Stimulated activated CD8-positive, alpha-beta memory T cell treated with anti-CD3 and anti-CD28 coated beads, Interleukin-7, amount 100 ng/mL, for 4 hours (primary cell): ENCODE results near the gene L1TD1.
"Not testable (repeated sequence)": the region's sequence is repeated elsewhere in the genome, so short reads cannot be mapped to it uniquely, and the experiment has no call there.

Source experiments
- DNase-seq, 2 donors: peaks; one replicate each; pipeline ENCODE4 v3.0.0-alpha.2; 2020; ENCODE audit warnings: low read depth in 2 of 2

Gene L1TD1

DNA sequence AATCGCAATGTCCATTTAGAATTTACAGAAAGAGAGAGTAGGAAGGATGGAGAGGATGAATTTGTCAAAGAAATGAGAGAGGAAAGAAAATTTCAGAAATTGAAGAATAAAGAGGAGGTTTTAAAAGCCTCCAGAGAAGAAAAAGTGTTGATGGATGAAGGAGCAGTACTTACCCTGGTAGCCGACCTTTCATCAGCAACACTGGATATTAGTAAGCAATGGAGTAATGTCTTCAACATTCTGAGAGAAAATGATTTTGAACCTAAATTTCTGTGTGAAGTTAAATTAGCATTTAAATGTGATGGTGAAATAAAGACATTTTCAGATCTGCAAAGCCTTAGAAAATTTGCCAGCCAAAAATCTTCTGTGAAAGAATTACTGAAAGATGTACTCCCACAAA is 12.5 kb downstream of the L1TD1 start:
- no peak for DNase-seq

DNA sequence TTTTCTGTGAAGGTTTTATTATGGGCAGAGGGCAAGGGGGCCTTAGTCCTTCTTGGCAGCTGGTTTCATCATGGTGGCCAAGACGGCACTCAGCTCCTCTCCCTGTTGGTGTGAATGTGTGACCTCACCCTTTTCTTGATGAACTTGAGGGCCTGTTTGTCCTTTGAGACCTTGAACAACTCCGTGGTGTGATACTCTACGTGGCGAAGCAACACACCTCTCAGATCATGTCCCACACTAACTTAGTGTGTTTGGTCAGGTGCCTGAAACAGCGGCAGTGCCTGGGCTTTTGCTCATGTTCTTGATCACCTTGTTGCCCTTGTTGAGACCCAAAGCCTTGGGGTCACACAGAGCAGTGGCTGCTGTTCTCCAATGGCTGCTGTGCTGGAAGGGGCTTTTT is 13.4 kb downstream of the L1TD1 start:
- no peak for DNase-seq

GRCh38 chr1:62208970-62209369 is 14.3 kb downstream of the L1TD1 start:
- no peak for DNase-seq

DNA sequence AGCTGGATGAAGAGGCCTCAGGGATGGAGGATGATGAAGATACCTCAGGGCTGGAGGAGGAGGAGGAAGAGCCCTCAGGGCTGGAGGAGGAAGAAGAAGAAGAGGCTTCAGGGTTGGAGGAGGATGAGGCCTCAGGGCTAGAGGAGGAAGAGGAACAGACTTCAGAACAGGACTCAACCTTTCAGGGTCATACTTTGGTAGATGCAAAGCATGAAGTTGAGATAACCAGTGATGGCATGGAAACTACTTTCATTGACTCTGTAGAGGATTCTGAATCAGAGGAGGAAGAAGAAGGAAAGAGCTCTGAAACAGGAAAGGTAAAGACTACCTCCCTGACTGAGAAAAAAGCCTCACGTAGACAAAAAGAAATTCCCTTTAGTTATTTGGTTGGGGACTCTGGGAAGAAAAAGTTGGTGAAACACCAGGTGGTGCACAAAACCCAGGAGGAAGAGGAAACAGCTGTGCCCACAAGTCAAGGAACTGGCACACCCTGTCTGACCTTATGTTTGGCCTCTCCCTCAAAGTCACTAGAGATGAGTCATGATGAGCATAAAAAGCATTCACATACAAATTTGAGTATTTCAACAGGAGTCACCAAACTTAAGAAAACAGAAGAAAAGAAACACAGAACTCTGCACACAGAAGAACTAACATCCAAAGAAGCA is 15.4 kb downstream of the L1TD1 start:
- no peak for DNase-seq

GRCh38 chr1:62210960-62211359 is 16.3 kb downstream of the L1TD1 start:
- no peak for DNase-seq

DNA sequence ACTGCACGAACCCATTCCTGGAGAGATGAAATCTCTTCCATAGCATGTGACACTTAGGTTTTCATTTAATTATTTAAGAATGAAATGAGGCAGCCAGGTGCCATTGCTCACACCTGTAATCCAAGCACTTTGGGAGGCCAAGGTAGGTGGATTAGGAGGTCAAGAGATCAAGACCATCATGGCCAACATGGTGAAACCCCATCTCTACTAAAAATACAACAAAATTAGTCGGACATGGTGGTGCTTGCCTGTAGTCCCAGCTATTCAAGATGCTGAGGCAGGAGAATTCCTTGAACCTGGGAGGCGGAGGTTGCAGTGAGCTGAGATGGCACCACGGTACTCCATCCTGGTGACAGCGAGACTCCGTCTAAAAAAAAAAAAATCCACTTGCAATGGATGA is 17.8 kb downstream of the L1TD1 start:
- no peak for DNase-seq

DNA sequence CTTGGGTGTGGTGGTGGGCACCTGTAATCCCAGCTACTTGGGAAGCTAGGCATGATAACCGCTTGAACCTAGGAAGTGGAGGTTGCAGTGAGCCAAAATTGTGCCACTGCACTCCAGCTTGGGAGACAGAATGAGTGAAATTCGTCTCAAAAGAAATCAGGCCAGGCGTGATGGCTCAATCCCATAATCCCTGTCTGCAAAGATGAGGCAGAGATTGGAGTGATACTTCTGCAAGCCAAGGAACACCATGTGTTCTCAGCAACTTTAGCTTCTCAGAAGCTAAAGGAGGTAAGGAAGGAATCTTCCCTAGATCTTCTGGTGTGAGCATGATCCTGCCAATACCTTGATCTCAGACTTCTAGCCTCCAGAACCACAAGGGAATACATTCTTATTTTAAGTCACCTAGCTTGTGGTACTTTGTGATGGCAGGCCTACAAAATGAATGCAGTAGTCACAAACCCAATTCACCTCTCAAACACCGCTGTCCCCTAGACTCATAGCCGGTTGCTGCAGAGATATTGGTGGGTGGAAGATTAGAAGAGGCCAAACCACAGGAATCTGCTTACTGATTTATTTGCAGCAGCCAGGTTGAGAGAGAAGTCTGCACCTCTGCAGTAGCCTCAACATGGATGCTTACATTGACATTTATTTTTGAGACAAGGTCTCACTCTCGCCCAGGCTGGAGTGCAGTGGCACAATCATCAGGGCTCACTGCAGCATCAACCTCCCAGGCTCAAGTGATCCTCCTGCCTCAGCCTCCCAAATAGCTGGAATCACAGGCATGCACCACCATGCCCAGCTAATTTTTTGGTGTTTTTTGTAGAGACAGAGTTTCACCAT is 18.6 kb downstream of the L1TD1 start:
- no peak for DNase-seq

DNA sequence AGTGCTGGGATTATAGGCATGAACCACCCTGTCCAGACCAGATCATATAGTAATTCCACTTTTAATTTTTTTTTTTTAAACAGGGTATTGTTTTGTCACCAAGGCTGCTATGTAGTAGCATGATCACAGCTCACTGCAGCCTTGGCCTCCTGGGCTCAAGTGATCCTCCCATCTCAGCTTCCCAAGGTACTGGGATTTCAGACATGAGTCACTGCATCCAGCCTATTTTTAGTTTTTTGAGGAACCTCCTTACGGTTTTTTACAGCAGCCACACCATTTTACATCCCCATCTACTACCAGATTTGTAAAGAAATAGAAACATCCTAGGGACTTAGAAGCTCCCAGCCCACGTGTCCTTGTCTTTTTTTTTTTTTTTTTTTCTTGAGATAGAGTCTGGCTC is 24.0 kb downstream of the L1TD1 start:
- DNase-seq: no peak

- not testable (repeated sequence) for DNase-seq
Measured at GRCh38 chr1:62220456-62220855, 25.8 kb downstream of the L1TD1 start.

DNA sequence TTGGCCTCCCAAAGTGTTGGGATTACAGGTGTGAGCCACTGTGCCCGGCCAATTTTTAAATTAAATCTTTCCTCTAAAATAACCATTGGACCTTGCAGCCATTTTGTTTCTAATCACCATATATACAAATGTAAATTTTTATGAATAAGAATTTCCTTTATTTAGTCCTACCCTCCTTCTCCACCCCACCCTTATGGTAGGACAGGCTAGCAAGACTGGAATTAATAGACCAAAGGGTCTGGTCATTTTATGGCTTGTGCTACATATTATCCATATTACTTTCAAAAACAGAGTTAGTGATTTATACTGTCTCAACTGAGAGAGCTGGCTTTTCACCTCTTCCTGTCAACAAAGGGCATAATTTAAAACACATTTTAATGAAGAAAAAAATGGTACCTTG is 26.5 kb downstream of the L1TD1 start:
- no peak for DNase-seq

DNA sequence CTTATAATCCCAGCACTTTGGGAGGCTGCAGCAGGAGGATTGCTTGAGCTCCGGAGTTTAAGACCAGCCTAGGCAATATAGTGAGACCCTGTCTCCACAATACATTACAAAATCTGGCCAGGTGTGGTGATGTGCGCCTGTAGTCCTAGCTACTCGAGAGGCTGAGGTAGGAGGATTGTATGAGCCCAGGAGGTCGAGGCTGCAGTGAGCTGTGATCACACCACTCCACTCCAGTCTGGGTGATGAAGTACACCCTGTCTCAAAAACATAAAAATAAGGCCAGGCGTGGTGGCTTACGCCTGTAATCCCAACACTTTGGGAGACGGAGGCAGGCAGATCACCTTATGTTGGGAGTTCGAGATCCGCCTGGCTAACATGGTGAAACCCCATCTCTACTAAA is 27.7 kb downstream of the L1TD1 start:
- DNase-seq: no peak

DNA sequence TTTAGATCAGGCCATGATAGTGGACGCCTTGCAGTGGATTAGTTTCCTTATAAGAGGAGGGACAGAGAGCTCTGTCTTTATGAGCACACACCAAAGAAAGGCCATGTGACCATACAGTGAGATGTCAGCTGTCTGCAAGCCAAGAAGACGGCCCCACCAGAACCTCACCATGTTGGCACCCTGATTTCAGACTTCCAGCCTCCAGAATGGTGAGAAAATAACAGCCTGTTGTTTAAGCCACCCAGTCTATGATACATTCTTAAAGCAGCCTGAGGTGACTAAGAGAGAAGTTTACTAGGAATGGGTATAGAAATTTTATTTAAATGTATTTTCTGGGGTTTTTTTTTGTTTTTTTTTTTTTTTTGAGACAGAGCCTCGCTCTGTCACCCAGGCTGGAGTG is 29.5 kb downstream of the L1TD1 start:
- DNase-seq: no peak

DNA sequence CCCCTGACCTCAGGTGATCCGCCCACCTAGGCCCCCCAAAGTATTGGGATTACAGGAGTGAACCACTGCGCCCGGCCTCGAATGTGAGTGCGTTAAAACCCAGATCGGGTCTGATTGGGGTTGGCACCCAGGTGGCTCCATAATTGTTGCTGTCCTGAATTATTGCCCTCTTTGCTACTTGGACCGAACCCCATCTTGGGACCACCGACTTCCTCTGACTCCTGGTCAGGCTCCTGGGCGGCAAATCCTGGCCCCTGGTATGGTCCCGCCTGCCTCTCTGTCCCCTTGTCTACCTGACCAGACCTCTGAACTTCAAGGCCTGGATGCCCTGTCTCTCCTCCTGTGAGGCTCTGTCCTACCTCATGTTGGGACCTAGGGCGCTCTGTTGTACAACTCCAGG is 32.8 kb downstream of the L1TD1 start:
- no peak for DNase-seq

DNA sequence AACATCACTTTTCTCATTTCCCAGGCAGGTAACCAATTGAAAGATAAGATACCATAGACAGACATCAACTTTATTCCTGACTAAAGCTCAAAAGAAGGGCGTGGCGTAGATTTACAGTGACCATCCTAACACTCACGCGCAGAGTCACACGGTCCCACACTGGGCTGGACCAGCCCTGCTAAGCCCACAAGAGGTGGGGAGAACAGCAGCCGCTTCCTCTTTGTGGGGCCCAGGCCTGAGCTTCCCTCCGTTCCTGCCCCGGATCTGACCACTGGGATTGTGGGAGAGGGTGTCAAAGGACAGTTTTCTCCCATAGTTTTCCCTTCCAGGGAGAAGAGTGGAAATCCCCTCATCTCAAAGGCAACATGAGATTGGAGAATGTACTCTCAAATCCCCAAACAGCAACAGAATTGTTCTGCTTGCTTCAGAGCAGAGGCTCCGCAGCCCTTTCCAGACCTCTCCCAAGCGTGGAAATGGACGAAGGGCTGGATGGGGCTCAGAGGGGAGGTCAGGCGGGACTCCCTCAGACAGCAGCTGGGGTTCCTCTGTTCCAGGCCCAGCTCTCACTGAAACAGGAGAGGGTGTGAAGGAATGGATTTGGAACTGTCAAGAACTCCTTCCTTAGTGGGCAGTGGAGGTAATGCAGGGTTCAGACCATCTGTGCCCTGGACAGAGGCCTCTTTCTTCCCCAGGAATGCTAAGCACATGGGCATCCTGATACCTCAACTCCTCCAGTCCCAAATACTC is 33.7 kb downstream of the L1TD1 start:
- DNase-seq: no peak

DNA sequence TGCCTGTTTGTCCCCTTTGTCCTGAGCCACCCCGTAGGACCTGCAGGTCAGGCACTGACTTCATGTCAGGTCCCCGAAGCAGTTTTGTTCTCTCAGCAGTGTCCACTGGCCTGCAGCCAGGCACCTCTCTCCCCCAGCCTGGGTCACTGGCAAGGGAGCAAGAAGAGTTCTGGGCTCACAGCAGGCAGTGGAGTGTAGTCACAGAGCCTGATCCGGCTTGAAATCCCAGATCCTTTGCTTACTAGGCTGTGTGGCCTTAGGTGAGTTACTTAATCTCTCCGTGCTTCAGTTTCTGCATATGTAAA is 34.2 kb downstream of the L1TD1 start:
- no peak for DNase-seq

DNA sequence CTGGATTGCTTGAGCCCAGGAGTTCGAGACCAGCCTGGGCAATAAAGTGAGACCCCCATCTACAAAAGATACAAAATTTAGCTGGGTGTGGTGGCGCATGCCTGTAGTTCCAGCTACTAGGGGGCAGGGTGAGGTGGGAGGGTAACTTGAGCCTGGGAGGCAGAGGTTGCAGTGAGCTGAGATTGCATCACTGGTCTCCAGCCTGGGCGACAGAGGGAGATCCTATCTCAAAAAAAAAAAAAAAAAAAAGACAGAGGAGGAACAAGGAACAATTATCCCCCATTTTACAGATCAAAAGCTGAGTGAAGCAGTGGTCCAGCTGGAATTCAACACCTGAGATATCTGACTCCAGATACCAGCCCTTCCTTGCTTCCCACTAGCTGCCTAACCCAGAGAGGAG is 34.8 kb downstream of the L1TD1 start:
- no peak for DNase-seq

DNA sequence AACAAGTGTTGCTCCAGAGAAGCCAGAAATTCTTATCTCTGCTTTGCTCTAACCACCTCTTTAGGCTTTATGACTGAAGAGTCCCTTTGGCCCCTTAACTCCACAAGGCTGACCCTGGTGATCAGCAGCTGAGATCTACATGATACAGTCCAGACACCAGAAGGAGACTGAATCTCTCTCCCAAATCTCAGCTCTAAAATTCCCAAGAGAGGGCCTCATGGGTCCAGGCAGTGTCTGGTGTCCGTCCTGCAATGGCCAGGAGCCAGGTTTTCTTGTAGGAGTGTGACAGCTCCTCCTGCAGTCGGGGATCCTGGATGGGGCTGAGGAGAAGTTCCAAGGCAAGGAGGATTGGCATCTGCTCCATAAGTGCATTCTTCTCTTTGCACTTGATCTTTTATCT is 35.3 kb downstream of the L1TD1 start:
- DNase-seq: no peak

- no peak for DNase-seq
Measured at GRCh38 chr1:62230718-62231117, 36.1 kb downstream of the L1TD1 start.

- no peak for DNase-seq
Measured at GRCh38 chr1:62232871-62233278, 38.2 kb downstream of the L1TD1 start.

- DNase-seq: no peak
Measured at GRCh38 chr1:62233926-62234450, 39.3 kb downstream of the L1TD1 start.

DNA sequence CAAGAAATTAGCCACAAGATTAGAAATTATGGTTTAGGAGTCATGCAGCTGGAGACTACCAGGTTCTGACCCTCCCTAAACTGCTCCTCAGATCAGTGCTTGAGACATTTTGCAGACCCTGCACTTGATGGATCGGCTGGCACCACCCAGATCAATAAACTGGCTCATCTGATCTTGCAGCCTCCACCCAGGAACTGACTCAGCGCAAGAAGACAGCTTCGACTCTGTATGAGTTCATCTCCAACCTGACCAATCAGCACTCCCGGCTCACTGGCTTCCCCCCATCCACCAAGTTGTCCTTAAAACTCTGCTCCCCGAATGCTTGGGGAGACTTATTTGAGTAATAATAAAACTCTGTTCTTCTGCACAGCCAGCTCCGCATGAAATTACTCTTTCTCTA is 40.0 kb downstream of the L1TD1 start:
- no peak for DNase-seq

DNA sequence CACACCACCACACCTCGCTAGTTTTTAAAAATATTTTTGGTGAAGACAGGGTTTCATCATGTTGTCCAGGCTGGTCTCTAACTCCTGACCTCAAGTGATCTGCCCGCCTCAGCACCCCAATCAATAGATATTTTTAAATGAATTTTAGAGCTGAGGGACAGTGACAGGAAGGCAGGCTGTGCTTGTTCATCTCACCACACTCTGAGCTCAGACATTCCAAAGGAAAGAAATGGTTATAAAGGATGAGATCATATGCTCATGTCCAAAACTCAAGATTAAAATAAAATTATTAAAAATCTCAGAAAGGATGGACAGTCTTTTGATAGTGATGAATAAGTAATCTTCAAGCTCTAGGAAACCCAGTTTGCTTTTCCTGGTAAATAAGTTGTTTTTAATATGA is 40.9 kb downstream of the L1TD1 start:
- no peak for DNase-seq

- DNase-seq: no peak
Measured at GRCh38 chr1:62237361-62237760, 42.7 kb downstream of the L1TD1 start.
